ENCODE measurements around the gene ARL6IP6. TPM values are rescaled to one million over a fixed set of nuclear protein-coding genes. Genes with fewer than 3 reads are reported as not detected.
A peak's percentile ranks its signal among the peaks of the same experiment; 100 is the strongest.

Gene ARL6IP6
- total RNA-seq (10 to 100 TPM; 13.2 to 17.9 TPM), polyA plus RNA-seq (10 to 100 TPM in 1 of 2 donors, 1 to 10 TPM in 1; 7.5 to 11.4 TPM)
- long read RNA-seq, donor 1, transcript ARL6IP6-201 (4 exons, 2,805 nt): major isoform, 18 of 19 reads
- long read RNA-seq, donor 1, partial matches to known transcripts: 0 of 19 reads
- long read RNA-seq, donor 1, other reads (novel, unspliced or antisense): 0 of 19 reads
- long read RNA-seq, donor 2, transcript ARL6IP6-201 (4 exons, 2,805 nt): major isoform, 10 of 15 reads
- long read RNA-seq, donor 2, partial matches to known transcripts: 5 of 15 reads
- long read RNA-seq, donor 2, other reads (novel, unspliced or antisense): 0 of 15 reads
- long read RNA-seq, donor 3, transcript ARL6IP6-201 (4 exons, 2,805 nt): major isoform, 11 of 43 reads
- long read RNA-seq, donor 3, partial matches to known transcripts: 29 of 43 reads
- long read RNA-seq, donor 3, other reads (novel, unspliced or antisense): 0 of 43 reads
- long read RNA-seq, donor 4, partial matches to known transcripts: 9 of 14 reads
- long read RNA-seq, donor 4, other reads (novel, unspliced or antisense): 0 of 14 reads
- long read RNA-seq, donor 5, transcript ARL6IP6-201 (4 exons, 2,805 nt): major isoform, 29 of 35 reads
- long read RNA-seq, donor 5, partial matches to known transcripts: 5 of 35 reads
- long read RNA-seq, donor 5, other reads (novel, unspliced or antisense): 0 of 35 reads

- Histone ChIP-seq H3K36me3 (ENCODE audit: control insufficient read depth in 4 of 4, insufficient read depth in 4 of 4, low read length in 4 of 4) (peaks cover 0 to 21% (median 6%) of the 10 kb centered on the region in 4 donors), H3K27ac (ENCODE audit: low read depth in 1 of 2, low read length in 1 of 2) (peak within 1 kb of the TSS; percentile 79 to 98), H3K27me3 (ENCODE audit: control insufficient read depth in 3 of 3, insufficient read depth in 3 of 3, low read length in 2 of 3) (no peaks in the 10 kb centered on the region), H3K9ac (ENCODE audit: insufficient read depth in 1 of 2, low read length in 2 of 2) (peak within 1 kb of the TSS; percentile 65 to 87), H3K4me1 (ENCODE audit: control insufficient read depth in 5 of 5, insufficient read depth in 5 of 5, low read length in 5 of 5) (peaks cover 0 to 36% (median 11%) of the 10 kb centered on the region in 5 donors), H3K4me3 (peak within 1 kb of the TSS; percentile 87), H3K9me3 (ENCODE audit: control insufficient read depth in 4 of 4, insufficient read depth in 3 of 4, low read length in 3 of 4) (no peaks in the 10 kb centered on the region)
- TF ChIP-seq, protein P1, sequence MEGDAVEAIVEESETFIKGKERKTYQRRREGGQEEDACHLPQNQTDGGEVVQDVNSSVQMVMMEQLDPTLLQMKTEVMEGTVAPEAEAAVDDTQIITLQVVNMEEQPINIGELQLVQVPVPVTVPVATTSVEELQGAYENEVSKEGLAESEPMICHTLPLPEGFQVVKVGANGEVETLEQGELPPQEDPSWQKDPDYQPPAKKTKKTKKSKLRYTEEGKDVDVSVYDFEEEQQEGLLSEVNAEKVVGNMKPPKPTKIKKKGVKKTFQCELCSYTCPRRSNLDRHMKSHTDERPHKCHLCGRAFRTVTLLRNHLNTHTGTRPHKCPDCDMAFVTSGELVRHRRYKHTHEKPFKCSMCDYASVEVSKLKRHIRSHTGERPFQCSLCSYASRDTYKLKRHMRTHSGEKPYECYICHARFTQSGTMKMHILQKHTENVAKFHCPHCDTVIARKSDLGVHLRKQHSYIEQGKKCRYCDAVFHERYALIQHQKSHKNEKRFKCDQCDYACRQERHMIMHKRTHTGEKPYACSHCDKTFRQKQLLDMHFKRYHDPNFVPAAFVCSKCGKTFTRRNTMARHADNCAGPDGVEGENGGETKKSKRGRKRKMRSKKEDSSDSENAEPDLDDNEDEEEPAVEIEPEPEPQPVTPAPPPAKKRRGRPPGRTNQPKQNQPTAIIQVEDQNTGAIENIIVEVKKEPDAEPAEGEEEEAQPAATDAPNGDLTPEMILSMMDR (IDR thresholded peaks at IDR 0.05; ENCODE audit: control extremely low read depth, extremely low read depth): no peak
- ATAC-seq (ENCODE audit: insufficient read depth, low FRiP score) (peak; percentile 85), DNase-seq (peak; percentile 95 to 97 (median 96))
- WGBS, 2 donors: 0% methylated on average over 79 to 87 of the region's 87 CpGs
Measured at GRCh38 chr2:152718076-152718908, at the start of gene ARL6IP6. ARL6IP6 (plus strand) TSS chr2:152718620; CDS start chr2:152718625, 5 bp downstream.

DNA sequence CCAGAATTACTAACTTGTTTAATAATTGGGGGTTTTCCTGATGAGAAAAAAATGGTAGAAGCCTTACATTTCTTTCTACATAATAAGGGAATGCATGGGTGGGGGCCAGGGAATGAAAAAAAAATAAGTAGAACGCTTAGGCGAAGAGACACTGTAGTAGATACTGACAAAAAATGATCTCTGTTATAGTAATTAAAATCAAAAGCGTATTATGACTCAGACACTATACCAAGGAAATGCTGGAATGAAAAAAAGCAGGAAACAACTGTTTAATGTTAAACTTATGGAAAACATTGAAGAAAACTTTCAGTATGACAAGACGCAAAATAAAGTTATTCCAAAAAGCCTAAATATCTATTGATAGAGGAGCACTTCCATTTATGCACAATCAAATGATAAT lies 44.1 kb upstream of the ARL6IP6 start:
- Histone ChIP-seq H3K9me3 (ENCODE audit: control insufficient read depth in 4 of 4, insufficient read depth in 3 of 4, low read length in 3 of 4) (no peaks in the 10 kb centered on the region), H3K4me1 (ENCODE audit: control insufficient read depth in 5 of 5, insufficient read depth in 5 of 5, low read length in 5 of 5) (no peaks in the 10 kb centered on the region), H3K36me3 (ENCODE audit: control insufficient read depth in 4 of 4, insufficient read depth in 4 of 4, low read length in 4 of 4) (peaks cover 10 to 49% (median 14%) of the 10 kb centered on the region in 4 donors), H3K4me3 (no peak overlapping the region), H3K9ac (ENCODE audit: insufficient read depth in 1 of 2, low read length in 2 of 2) (no peak overlapping the region), H3K27ac (ENCODE audit: low read depth in 1 of 2, low read length in 1 of 2) (no peak overlapping the region), H3K27me3 (ENCODE audit: control insufficient read depth in 3 of 3, insufficient read depth in 3 of 3, low read length in 2 of 3) (no peaks in the 10 kb centered on the region)
- TF ChIP-seq, protein P1 (IDR thresholded peaks at IDR 0.05; ENCODE audit: control extremely low read depth, extremely low read depth): no peak
- 96 to 99% methylated on average over 4 of the region's 4 CpGs for WGBS, 2 donors
- no peak for DNase-seq
- ATAC-seq (ENCODE audit: insufficient read depth, low FRiP score): no peak

DNA sequence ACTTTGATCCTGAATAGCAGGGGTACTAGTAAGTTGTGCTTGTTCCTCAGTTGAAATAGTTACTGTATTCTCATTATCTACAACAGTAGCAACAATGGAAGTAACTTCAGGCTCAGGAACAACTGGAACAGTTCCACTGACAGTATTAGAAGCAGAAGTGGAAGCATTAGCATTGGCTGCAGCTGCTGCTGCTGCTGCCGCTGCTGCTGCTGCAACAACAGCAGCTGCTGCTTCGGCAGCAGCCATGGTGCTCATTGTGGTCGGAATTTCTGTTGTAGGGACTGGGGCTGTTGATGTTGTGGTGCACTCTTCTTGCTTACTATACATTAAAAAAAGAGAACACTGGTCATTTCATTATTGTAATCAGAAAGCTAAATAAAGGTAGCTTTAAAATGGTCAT lies 42.0 kb upstream of the ARL6IP6 start:
- Histone ChIP-seq H3K9me3 (ENCODE audit: control insufficient read depth in 4 of 4, insufficient read depth in 3 of 4, low read length in 3 of 4) (no peaks in the 10 kb centered on the region), H3K9ac (ENCODE audit: insufficient read depth in 1 of 2, low read length in 2 of 2) (no peak overlapping the region), H3K36me3 (ENCODE audit: control insufficient read depth in 4 of 4, insufficient read depth in 4 of 4, low read length in 4 of 4) (peaks cover 9 to 46% (median 17%) of the 10 kb centered on the region in 4 donors), H3K27me3 (ENCODE audit: control insufficient read depth in 3 of 3, insufficient read depth in 3 of 3, low read length in 2 of 3) (no peaks in the 10 kb centered on the region), H3K27ac (ENCODE audit: low read depth in 1 of 2, low read length in 1 of 2) (no peak overlapping the region), H3K4me3 (no peak overlapping the region), H3K4me1 (ENCODE audit: control insufficient read depth in 5 of 5, insufficient read depth in 5 of 5, low read length in 5 of 5) (no peaks in the 10 kb centered on the region)
- 96 to 97% methylated on average over 3 of the region's 3 CpGs for WGBS, 2 donors
- ATAC-seq (ENCODE audit: insufficient read depth, low FRiP score) (no peak), DNase-seq (no peak)
- TF ChIP-seq, protein P1 (IDR thresholded peaks at IDR 0.05; ENCODE audit: control extremely low read depth, extremely low read depth): no peak

Data from lung (tissue), 16 donors.